Uterus (tissue), 2 donors: ENCODE results near the gene XRCC6.

Experiments used
- POLR2A ChIP-seq, 2 donors: fragments of 450-650 bp; IDR thresholded peaks; one replicate each; pipeline ENCODE4 v1.6.1; 2016; ENCODE audit warnings: antibody characterized with exemption in 2 of 2, mild to moderate bottlenecking in 1 of 2, moderate library complexity in 1 of 2
- TF ChIP-seq, protein P1 (sequence below), 4 experiments: fragments of 200-600 bp in 2 of 4; fragments of 450-650 bp in 2 of 4; sonication (generic) in 2 of 4; IDR thresholded peaks; one replicate each; pipeline ENCODE4 v1.5.1; 2016 to 2019; ENCODE audit warnings: antibody characterized with exemption in 4 of 4, mild to moderate bottlenecking in 2 of 4, moderate library complexity in 1 of 4

DNA sequence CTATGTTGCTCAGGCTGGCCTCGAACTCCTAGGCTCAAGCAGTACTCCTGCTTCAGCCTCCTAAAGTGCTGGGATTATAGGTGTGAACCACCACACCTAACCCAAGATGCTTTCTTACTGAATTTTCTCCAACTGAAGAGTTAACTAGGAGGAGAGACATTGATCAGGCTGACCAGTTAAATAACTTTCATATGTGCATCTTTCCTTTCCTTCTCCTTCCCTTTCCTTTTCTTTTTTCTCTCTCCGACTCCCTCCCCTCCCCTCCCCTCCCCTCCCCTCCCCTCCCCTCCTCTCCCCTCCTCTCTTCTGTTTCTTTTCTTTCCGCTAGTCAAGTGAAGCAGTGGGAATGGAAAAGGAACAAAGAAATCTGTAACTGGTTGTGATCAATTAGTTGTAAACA is 26.7 kb downstream of the XRCC6 start:
- TF ChIP-seq, protein P1, sequence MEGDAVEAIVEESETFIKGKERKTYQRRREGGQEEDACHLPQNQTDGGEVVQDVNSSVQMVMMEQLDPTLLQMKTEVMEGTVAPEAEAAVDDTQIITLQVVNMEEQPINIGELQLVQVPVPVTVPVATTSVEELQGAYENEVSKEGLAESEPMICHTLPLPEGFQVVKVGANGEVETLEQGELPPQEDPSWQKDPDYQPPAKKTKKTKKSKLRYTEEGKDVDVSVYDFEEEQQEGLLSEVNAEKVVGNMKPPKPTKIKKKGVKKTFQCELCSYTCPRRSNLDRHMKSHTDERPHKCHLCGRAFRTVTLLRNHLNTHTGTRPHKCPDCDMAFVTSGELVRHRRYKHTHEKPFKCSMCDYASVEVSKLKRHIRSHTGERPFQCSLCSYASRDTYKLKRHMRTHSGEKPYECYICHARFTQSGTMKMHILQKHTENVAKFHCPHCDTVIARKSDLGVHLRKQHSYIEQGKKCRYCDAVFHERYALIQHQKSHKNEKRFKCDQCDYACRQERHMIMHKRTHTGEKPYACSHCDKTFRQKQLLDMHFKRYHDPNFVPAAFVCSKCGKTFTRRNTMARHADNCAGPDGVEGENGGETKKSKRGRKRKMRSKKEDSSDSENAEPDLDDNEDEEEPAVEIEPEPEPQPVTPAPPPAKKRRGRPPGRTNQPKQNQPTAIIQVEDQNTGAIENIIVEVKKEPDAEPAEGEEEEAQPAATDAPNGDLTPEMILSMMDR (IDR thresholded peaks at IDR 0.05), result no peak
- TF ChIP-seq POLR2A (IDR thresholded peaks at IDR 0.05), result no peak
